Mesenchymal stem cell (in vitro differentiated cells and primary cell): ENCODE data around the gene RPH3AL.

Experiments
- DNase-seq: peaks from one replicate; pipeline ENCODE4 v3.0.0-alpha.2; 2013
- H2AFZ ChIP-seq: one replicate; pipeline ENCODE4 v1.6.1; 2013; ENCODE audit warnings: low read depth, mild to moderate bottlenecking, control low read depth, inconsistent platforms, low read length, moderate library complexity
- H2AK5ac ChIP-seq: 2 replicates; pipeline ENCODE4 v1.6.1; 2013; ENCODE audit warnings: low read length, moderate library complexity, mild to moderate bottlenecking, inconsistent platforms; ENCODE audit not compliant: severe bottlenecking
- H2BK120ac ChIP-seq: one replicate; pipeline ENCODE4 v1.6.1; 2013; ENCODE audit warnings: low read depth, mild to moderate bottlenecking, inconsistent platforms, low read length, moderate library complexity
- H2BK12ac ChIP-seq, 2 experiments: one replicate each; pipeline ENCODE4 v1.6.1; 2013; ENCODE audit warnings: inconsistent platforms in 2 of 2, low read length in 2 of 2, mild to moderate bottlenecking in 2 of 2, moderate library complexity in 2 of 2, control low read depth in 1 of 2
- H2BK15ac ChIP-seq: one replicate; pipeline ENCODE4 v1.6.1; 2013; ENCODE audit warnings: mild to moderate bottlenecking, low read depth, inconsistent platforms; ENCODE audit not compliant: poor library complexity, severe bottlenecking
- H2BK5ac ChIP-seq: 2 replicates; pipeline ENCODE4 v1.6.1; 2013; ENCODE audit warnings: low read depth, mild to moderate bottlenecking, low read length, control low read depth, inconsistent platforms; ENCODE audit not compliant: poor library complexity, severe bottlenecking
- H3K14ac ChIP-seq, 2 experiments: one replicate each; pipeline ENCODE4 v1.6.1; 2013; ENCODE audit warnings: inconsistent platforms in 2 of 2, low read length in 2 of 2, control low read depth in 1 of 2, mild to moderate bottlenecking in 1 of 2, moderate library complexity in 1 of 2
- H3K18ac ChIP-seq, 2 experiments: one replicate each; pipeline ENCODE4 v1.6.1; 2013; ENCODE audit warnings: inconsistent platforms in 2 of 2, low read length in 2 of 2, control low read depth in 1 of 2, low read depth in 1 of 2, mild to moderate bottlenecking in 1 of 2
- H3K23ac ChIP-seq, 2 experiments: one replicate each; pipeline ENCODE4 v1.6.1; 2013; ENCODE audit warnings: inconsistent platforms in 2 of 2, low read length in 2 of 2, mild to moderate bottlenecking in 2 of 2, moderate library complexity in 2 of 2, control low read depth in 1 of 2
- H3K27ac ChIP-seq: 2 replicates; pipeline ENCODE4 v1.5.1; 2013; ENCODE audit warnings: mild to moderate bottlenecking, moderate library complexity, low read length, control low read depth, inconsistent platforms; ENCODE audit not compliant: poor library complexity, severe bottlenecking
- H3K27me3 ChIP-seq, 2 experiments: 2 replicates each; pipeline versions ENCODE4 v1.6.1 to v1.7.0; 2013; ENCODE audit warnings: low read length in 2 of 2, mild to moderate bottlenecking in 2 of 2, moderate library complexity in 2 of 2, control low read depth in 1 of 2, inconsistent platforms in 1 of 2; ENCODE audit not compliant: control insufficient read depth in 1 of 2, insufficient read depth in 1 of 2
- H3K36me3 ChIP-seq, 2 experiments: 2 replicates each; pipeline versions ENCODE4 v1.6.1 to v1.7.0; 2013; ENCODE audit warnings: low read length in 2 of 2, control low read depth in 1 of 2, inconsistent platforms in 1 of 2, low read depth in 1 of 2, mild to moderate bottlenecking in 1 of 2; ENCODE audit not compliant: insufficient read depth in 2 of 2, control insufficient read depth in 1 of 2
- H3K4ac ChIP-seq, 2 experiments: one replicate each; pipeline ENCODE4 v1.6.1; 2013; ENCODE audit warnings: inconsistent platforms in 2 of 2, low read length in 2 of 2, mild to moderate bottlenecking in 2 of 2, moderate library complexity in 2 of 2, control low read depth in 1 of 2, low read depth in 1 of 2
- H3K4me1 ChIP-seq: 2 replicates; pipeline ENCODE4 v1.6.1; 2013; ENCODE audit warnings: low read depth, low read length, control low read depth; ENCODE audit not compliant: control insufficient read depth, insufficient read depth
- H3K4me2 ChIP-seq: 2 replicates; pipeline ENCODE4 v1.6.1; 2013; ENCODE audit warnings: low read length, mild to moderate bottlenecking, inconsistent platforms; ENCODE audit not compliant: poor library complexity, severe bottlenecking
- H3K4me3 ChIP-seq, 2 experiments: 2 replicates each; pipeline versions ENCODE4 v1.5.1 to v1.7.0; 2013; ENCODE audit warnings: low read length in 2 of 2, mild to moderate bottlenecking in 2 of 2, control low read depth in 1 of 2, low read depth in 1 of 2; ENCODE audit not compliant: insufficient read depth in 1 of 2
- H3K79me1 ChIP-seq: replicated peaks from 2 replicates; pipeline ENCODE4 v1.6.1; 2013; ENCODE audit warnings: mild to moderate bottlenecking, control low read depth, low read length, inconsistent platforms; ENCODE audit not compliant: poor library complexity, severe bottlenecking
- H3K9ac ChIP-seq: 2 replicates; pipeline ENCODE4 v1.7.0; 2013; ENCODE audit warnings: mild to moderate bottlenecking, low read length, moderate library complexity
- H3K9me3 ChIP-seq: 2 replicates; pipeline ENCODE4 v1.7.0; 2013; ENCODE audit warnings: mild to moderate bottlenecking, low read length; ENCODE audit not compliant: control insufficient read depth
- H4K8ac ChIP-seq: one replicate; pipeline ENCODE4 v1.6.1; 2013; ENCODE audit warnings: inconsistent platforms, mild to moderate bottlenecking, low read length, moderate library complexity
- H4K91ac ChIP-seq: one replicate; pipeline ENCODE4 v1.6.1; 2013; ENCODE audit warnings: mild to moderate bottlenecking, low read length, inconsistent platforms
- WGBS: methylation state at CpG from one replicate; pipeline ENCODE4 v1.1.7; 2013; ENCODE audit warnings: mixed read lengths; 5-methylcytosine and 5-hydroxymethylcytosine counted together

RPH3AL gene

DNA sequence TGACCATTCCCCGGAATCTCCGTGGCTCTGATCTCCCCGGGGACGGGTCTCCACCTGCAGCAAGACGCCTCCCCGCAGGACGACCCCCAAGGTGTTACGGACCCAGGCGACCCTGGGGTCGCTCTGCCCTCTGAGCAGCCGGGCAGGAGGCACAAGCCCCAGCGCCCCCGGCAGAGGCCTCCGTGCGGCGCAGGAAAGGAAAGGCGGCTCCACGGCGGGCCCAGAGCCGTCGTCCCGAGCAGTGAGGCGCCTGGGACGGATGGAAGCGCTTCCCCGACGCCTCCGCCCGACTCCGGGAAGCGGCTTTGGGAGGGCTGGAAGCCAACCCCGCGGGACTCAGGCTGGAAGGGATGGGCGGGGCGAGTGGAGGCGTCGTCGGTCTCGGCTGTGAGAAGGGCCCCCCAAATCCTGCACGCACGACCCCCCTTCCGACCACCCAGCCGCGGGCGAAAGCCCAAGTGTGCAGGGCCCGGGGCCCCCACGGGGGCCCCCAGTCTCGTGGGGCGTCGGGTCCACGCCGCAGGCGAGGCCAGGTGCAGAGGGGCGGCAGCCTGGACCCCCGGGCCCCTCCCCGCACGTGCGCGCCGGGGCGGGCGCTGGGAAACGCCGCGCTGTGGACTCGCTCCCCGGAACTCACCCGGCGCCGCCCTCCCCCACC, 32.7 kb upstream of the RPH3AL start:
- peak overlapping the region; percentile 88 to 93 for H3K18ac ChIP-seq
- H3K14ac ChIP-seq: peak overlapping the region in 1 of 2 experiments; percentile 31
- H2AK5ac ChIP-seq: no peak overlapping the region
- no peaks in the 10 kb centered on the region for H3K36me3 ChIP-seq
- peak overlapping the region; percentile 94 for H4K8ac ChIP-seq
- H3K9ac ChIP-seq: no peak overlapping the region
- peak overlapping the region; percentile 37 to 60 for H3K4me3 ChIP-seq
- H3K4me2 ChIP-seq: peak overlapping the region; percentile 90
- H3K4me1 ChIP-seq: peaks cover 35% of the 10 kb centered on the region
- H2BK5ac ChIP-seq: no peak overlapping the region
- H2AFZ ChIP-seq: peak overlapping the region; percentile 34
- H4K91ac ChIP-seq: peak overlapping the region; percentile 83
- peak overlapping the region; percentile 98 for H2BK15ac ChIP-seq
- H3K4ac ChIP-seq: peak overlapping the region; percentile 76 to 81
- peak overlapping the region in 1 of 2 experiments; percentile 67 for H2BK12ac ChIP-seq
- peak overlapping the region in 1 of 2 experiments; percentile 17 for H3K23ac ChIP-seq
- WGBS: 5% methylated on average over 17 of the region's 70 CpGs
- DNase-seq: peak; percentile 46
- H3K27me3 ChIP-seq: peaks cover 0 to 40% of the 10 kb centered on the region in 2 experiments
- H3K79me1 ChIP-seq: peaks cover 2% of the 10 kb centered on the region
- no peak overlapping the region for H3K27ac ChIP-seq
- H3K9me3 ChIP-seq: peaks cover 10% of the 10 kb centered on the region
- peak overlapping the region; percentile 95 for H2BK120ac ChIP-seq

DNA sequence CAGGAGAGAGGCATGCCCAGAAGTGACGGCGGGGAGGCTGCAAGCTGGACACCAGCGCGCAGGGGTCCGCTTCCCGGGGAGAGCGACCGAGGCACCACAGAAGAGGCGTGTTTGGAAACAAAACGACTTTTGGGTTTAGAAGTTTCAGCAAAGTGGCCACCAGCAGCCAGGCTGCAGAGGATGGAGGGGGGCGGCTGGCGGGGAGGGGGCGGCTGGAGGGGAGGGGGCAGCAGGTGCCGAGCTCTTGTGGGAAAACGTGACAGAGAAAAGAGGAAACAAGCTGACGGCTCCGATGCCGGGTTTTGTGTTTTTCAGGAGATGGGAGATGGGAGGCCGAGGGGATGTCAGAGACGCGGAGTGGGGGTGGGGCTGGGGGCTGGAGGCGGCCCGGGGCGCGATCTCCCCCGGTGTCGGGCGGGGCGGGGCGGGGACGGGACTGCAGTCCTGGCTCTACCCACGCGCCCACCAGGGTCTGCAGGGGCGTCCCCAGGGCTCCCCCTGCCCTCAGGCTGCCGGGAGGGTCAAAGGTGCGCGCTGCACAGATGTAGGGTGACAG, 32.1 kb upstream of the RPH3AL start:
- Histone ChIP-seq H3K27me3 (peaks cover 0 to 43% of the 10 kb centered on the region in 2 experiments), H4K91ac (peak overlapping the region; percentile 40), H2BK15ac (no peak overlapping the region), H3K36me3 (no peaks in the 10 kb centered on the region), H3K23ac (no peak overlapping the region), H3K18ac (peak overlapping the region; percentile 88 to 93), H3K14ac (no peak overlapping the region), H3K4ac (no peak overlapping the region), H3K79me1 (peaks cover 2% of the 10 kb centered on the region), H3K4me2 (peak overlapping the region; percentile 90), H3K27ac (no peak overlapping the region), H2BK5ac (no peak overlapping the region), H2AFZ (no peak overlapping the region), H2BK12ac (no peak overlapping the region), H3K9me3 (peaks cover 10% of the 10 kb centered on the region), H3K4me1 (peaks cover 35% of the 10 kb centered on the region), H4K8ac (peak overlapping the region; percentile 94), H2BK120ac (peak overlapping the region; percentile 85), H3K4me3 (peak overlapping the region in 1 of 2 experiments; percentile 37), H2AK5ac (no peak overlapping the region), H3K9ac (no peak overlapping the region)
- no peak for DNase-seq
- 37% methylated on average over 29 of the region's 37 CpGs for WGBS

DNA sequence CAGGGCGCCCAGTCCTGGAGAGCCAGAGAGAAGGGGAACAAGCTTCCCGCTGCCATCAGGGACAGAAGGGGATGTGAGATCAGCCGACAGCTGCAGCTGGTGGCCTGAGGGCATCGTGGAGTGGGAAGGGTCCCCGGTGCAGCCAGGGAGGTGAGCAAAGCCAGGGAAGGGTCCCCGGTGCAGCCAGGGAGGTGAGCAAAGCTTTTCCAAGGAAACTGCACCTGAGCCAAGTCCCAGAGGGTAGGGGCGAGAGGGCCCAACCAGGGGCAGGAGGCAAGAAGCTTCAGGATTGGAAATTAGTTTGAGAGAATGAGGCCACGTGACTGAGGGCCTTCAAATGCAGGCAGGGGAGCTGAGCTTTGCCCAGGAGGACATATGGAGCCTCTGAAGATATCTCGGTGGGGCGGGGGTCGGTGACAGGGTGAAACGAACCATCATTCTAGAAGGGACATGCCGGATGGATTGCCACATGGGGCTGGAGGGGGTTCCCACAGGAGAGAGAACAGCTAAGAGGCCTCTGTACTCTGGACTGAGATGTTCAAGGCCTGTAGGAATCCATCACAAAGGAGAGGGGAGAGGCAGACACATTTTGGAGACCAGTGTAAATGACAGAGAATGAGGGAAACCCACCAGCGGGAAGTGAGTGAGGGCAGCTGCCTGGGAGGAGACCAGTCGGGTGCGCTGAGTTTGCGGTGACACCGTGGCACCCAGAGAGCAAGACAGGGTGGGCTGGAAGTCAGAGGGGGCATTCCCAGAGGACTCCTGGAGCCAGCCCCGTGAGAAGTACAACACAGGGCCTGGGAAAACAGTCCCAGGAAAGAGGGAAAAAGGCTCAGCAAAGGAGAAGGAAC, 31.4 kb upstream of the RPH3AL start:
- peak overlapping the region; percentile 38 for H2AK5ac ChIP-seq
- H3K9ac ChIP-seq: no peak overlapping the region
- H4K8ac ChIP-seq: peak overlapping the region; percentile 55
- peaks cover 0 to 50% of the 10 kb centered on the region in 2 experiments for H3K27me3 ChIP-seq
- H3K27ac ChIP-seq: no peak overlapping the region
- peaks cover 4% of the 10 kb centered on the region for H3K79me1 ChIP-seq
- H3K4me3 ChIP-seq: no peak overlapping the region
- H3K4me2 ChIP-seq: no peak overlapping the region
- 76% methylated on average over 19 of the region's 19 CpGs for WGBS
- peak overlapping the region in 1 of 2 experiments; percentile 58 for H3K18ac ChIP-seq
- peak overlapping the region; percentile 47 for H4K91ac ChIP-seq
- peaks cover 10% of the 10 kb centered on the region for H3K9me3 ChIP-seq
- H2BK120ac ChIP-seq: no peak overlapping the region
- no peak overlapping the region for H2BK5ac ChIP-seq
- no peak overlapping the region for H2BK15ac ChIP-seq
- no peak overlapping the region for H3K23ac ChIP-seq
- H2AFZ ChIP-seq: no peak overlapping the region
- H3K4me1 ChIP-seq: peaks cover 35% of the 10 kb centered on the region
- no peak overlapping the region for H3K14ac ChIP-seq
- peak overlapping the region in 1 of 2 experiments; percentile 34 for H2BK12ac ChIP-seq
- no peak overlapping the region for H3K4ac ChIP-seq
- H3K36me3 ChIP-seq: peaks cover 0 to 6% of the 10 kb centered on the region in 2 experiments
- DNase-seq: no peak
